DOHH2 (cell line): ENCODE data around the gene CALM3.
A peak's percentile ranks its signal among the peaks of the same experiment; 100 is the strongest.

Source experiments
- H3F3A ChIP-seq: fragments of 200-600 bp; sonication (generic), shearing (Covaris generic); 2 replicates; pipeline ENCODE4 v1.6.0; 2016; ENCODE audit warnings: antibody characterized with exemption, mild to moderate bottlenecking; ENCODE audit not compliant: control insufficient read depth, insufficient read depth
- H3K27ac ChIP-seq: fragments of 200-600 bp; sonication (generic); 2 replicates; pipeline ENCODE4 v1.5.1; 2014; ENCODE audit warnings: low read depth, mild to moderate bottlenecking, low read length, moderate library complexity
- H3K27me3 ChIP-seq: fragments of 200-600 bp; sonication (generic); 2 replicates; pipeline ENCODE4 v1.6.1; 2014; ENCODE audit warnings: mild to moderate bottlenecking, low read length, mixed read lengths; ENCODE audit not compliant: control insufficient read depth
- H3K36me3 ChIP-seq: fragments of 200-600 bp; sonication (generic); 2 replicates; pipeline ENCODE4 v1.6.1; 2014; ENCODE audit warnings: mild to moderate bottlenecking, low read length, moderate library complexity, mixed read lengths; ENCODE audit not compliant: control insufficient read depth
- H3K4me1 ChIP-seq: fragments of 200-600 bp; sonication (generic); 2 replicates; pipeline ENCODE4 v1.6.1; 2014; ENCODE audit warnings: mild to moderate bottlenecking, low read length, mixed read lengths; ENCODE audit not compliant: control insufficient read depth
- H3K4me2 ChIP-seq: fragments of 200-600 bp; sonication (generic); 2 replicates; pipeline ENCODE4 v1.6.0; 2014; ENCODE audit warnings: mild to moderate bottlenecking, low read length, moderate library complexity
- H3K4me3 ChIP-seq: fragments of 200-600 bp; sonication (generic); 2 replicates; pipeline ENCODE4 v1.5.1; 2014; ENCODE audit warnings: mild to moderate bottlenecking, low read length, mixed read lengths
- H3K79me2 ChIP-seq: fragments of 200-600 bp; sonication (generic); 2 replicates; pipeline ENCODE4 v1.6.1; 2014; ENCODE audit warnings: mild to moderate bottlenecking, low read length, mixed read lengths; ENCODE audit not compliant: control insufficient read depth
- H3K9me2 ChIP-seq: fragments of 200-600 bp; sonication (generic); replicated peaks from 2 replicates; pipeline ENCODE4 v1.6.1; 2014; ENCODE audit warnings: mild to moderate bottlenecking, low read length, mixed read lengths; ENCODE audit not compliant: control insufficient read depth
- H3K9me3 ChIP-seq: fragments of 200-600 bp; sonication (generic); 2 replicates; pipeline ENCODE4 v1.6.1; 2014; ENCODE audit warnings: antibody characterized with exemption, low read length, mixed read lengths; ENCODE audit not compliant: control insufficient read depth, insufficient read depth
- H4K20me1 ChIP-seq: fragments of 200-600 bp; sonication (generic); 2 replicates; pipeline ENCODE4 v1.6.0; 2014; ENCODE audit warnings: low read depth, mild to moderate bottlenecking, antibody characterized with exemption, low read length, moderate library complexity; ENCODE audit not compliant: control insufficient read depth, insufficient read depth
- EZH2phosphoT487 ChIP-seq: fragments of 200-600 bp; sonication (generic); IDR thresholded peaks from 2 replicates; pipeline ENCODE4 v1.6.1; 2017; ENCODE audit warnings: borderline replicate concordance, mild to moderate bottlenecking, antibody characterized with exemption, low read length, moderate library complexity, mixed read lengths
- TF ChIP-seq, protein P1 (sequence below): fragments of 200-600 bp; sonication (generic); IDR thresholded peaks from one replicate; pipeline ENCODE4 v1.5.1; 2014; ENCODE audit warnings: antibody characterized with exemption, mild to moderate bottlenecking, low read depth, low read length; ENCODE audit not compliant: poor library complexity, severe bottlenecking

CALM3 gene

DNA sequence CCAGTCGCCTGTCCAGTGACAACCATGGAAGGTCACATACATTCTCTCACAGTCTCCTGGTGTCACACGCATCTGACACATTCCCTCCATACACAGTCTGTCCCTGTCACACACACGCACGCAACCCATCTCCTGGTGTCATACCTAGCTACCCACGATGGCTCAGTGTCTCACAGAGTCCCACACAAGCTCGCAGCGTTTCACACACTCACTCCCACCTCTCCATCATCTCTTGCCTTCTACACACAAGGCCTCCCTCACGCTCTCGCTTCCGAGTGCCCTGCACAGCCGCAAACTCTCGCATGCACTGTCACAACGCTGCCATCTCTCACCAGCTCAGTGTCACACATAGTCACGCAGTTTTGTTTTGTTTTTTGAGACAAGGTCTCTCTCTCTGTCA, 36.1 kb downstream of the CALM3 start:
- no peaks in the 10 kb centered on the region for H3K9me3 ChIP-seq
- H3K4me3 ChIP-seq = no peak overlapping the region
- no peak overlapping the region for H3K4me2 ChIP-seq
- no peaks in the 10 kb centered on the region for H3K79me2 ChIP-seq
- H4K20me1 ChIP-seq = peaks cover 8% of the 10 kb centered on the region
- H3F3A ChIP-seq = no peaks in the 10 kb centered on the region; the same call in 1 of the 2 replicates
- H3K36me3 ChIP-seq = no peaks in the 10 kb centered on the region
- TF ChIP-seq, protein P1, sequence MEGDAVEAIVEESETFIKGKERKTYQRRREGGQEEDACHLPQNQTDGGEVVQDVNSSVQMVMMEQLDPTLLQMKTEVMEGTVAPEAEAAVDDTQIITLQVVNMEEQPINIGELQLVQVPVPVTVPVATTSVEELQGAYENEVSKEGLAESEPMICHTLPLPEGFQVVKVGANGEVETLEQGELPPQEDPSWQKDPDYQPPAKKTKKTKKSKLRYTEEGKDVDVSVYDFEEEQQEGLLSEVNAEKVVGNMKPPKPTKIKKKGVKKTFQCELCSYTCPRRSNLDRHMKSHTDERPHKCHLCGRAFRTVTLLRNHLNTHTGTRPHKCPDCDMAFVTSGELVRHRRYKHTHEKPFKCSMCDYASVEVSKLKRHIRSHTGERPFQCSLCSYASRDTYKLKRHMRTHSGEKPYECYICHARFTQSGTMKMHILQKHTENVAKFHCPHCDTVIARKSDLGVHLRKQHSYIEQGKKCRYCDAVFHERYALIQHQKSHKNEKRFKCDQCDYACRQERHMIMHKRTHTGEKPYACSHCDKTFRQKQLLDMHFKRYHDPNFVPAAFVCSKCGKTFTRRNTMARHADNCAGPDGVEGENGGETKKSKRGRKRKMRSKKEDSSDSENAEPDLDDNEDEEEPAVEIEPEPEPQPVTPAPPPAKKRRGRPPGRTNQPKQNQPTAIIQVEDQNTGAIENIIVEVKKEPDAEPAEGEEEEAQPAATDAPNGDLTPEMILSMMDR = no peak
- TF ChIP-seq EZH2phosphoT487 = no peak
- H3K27ac ChIP-seq = no peak overlapping the region
- no peaks in the 10 kb centered on the region for H3K9me2 ChIP-seq
- peaks cover 48% of the 10 kb centered on the region for H3K4me1 ChIP-seq
- H3K27me3 ChIP-seq = peaks cover 76% of the 10 kb centered on the region

DNA sequence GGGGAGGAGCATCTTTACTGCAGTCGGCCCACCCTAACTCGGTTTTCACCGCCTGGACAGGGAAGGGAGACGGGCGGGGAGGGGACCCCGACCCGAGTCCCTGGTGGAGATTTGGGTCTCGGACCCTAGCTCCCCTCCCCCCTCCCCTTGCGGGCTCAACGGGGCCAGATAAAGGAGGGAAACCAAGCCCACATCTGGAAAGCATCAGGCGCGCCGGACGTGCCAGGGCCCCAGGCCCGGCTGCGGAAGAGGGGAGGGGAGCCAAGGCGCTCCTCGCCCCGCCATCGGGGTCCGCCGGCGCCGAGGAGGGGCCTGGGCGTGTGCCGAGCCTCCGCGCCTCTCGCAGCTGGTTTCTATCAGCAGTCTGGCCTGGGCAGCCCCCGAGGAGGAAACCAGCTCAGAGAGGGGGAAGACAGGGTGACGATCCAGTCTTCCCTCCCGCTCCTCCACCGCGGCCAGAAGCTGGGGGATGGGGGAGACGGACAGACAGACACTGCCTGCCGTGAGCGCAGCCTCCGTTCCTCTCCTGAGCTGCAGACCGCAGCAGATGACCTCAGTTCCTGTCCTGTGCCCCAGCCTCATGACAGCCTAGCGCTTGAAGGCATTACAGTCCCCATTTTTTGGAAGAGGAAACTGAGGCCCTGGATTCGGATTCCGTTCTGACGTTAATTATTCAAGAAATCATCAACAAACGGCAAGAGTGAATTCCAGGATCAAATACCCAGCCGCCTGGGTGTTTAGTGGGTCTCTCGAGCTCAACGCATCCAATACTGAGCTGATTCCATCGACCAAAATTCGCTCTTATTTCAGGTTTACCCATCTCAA, 38.4 kb downstream of the CALM3 start:
- H3K27me3 ChIP-seq = peaks cover 59% of the 10 kb centered on the region
- H3K4me3 ChIP-seq = peak overlapping the region; percentile 70
- no peak overlapping the region for H3K27ac ChIP-seq
- no peaks in the 10 kb centered on the region for H3K36me3 ChIP-seq
- H3K9me2 ChIP-seq = no peaks in the 10 kb centered on the region
- H3K4me2 ChIP-seq = peak overlapping the region; percentile 98
- H3F3A ChIP-seq = no peaks in the 10 kb centered on the region; the same call in 1 of the 2 replicates
- no peak for TF ChIP-seq EZH2phosphoT487
- TF ChIP-seq, protein P1 = no peak
- no peaks in the 10 kb centered on the region for H3K9me3 ChIP-seq
- peaks cover 35% of the 10 kb centered on the region for H3K4me1 ChIP-seq
- no peaks in the 10 kb centered on the region for H3K79me2 ChIP-seq
- peaks cover 3% of the 10 kb centered on the region; the same call in 1 of the 2 replicates for H4K20me1 ChIP-seq

DNA sequence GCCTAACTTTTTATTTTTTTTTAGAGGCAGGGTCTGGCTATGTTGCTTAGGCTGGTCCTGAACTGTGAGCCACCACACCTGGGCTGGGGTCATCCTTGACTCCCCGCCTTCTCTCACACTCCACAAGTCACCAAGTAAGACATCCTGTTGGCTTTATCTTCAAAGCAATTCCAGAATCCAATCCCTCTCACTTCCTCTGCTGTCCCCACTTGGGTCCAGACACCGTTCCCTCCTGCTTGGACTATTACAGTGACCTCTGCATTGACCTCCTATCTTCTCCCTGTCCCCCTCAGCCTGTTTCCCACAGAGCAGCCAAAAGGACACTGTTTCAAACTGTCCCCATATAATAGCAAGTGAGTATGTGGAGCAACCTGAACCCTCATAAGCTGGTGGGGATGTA, 39.5 kb downstream of the CALM3 start:
- Histone ChIP-seq H3K9me2 (no peaks in the 10 kb centered on the region), H4K20me1 (no peaks in the 10 kb centered on the region), H3K79me2 (no peaks in the 10 kb centered on the region), H3K36me3 (no peaks in the 10 kb centered on the region), H3K9me3 (no peaks in the 10 kb centered on the region), H3K4me3 (no peak overlapping the region), H3K27ac (no peak overlapping the region), H3K4me2 (no peak overlapping the region), H3F3A (no peaks in the 10 kb centered on the region; the same call in 1 of the 2 replicates), H3K27me3 (peaks cover 58% of the 10 kb centered on the region), H3K4me1 (peaks cover 31% of the 10 kb centered on the region)
- TF ChIP-seq, protein P1 = no peak
- TF ChIP-seq EZH2phosphoT487 = no peak
